ENCODE data around the gene CLOCK. TPM values are rescaled to one million over a fixed set of nuclear protein-coding genes. Genes with fewer than 3 reads are reported as not detected.
"Not testable (repeated sequence)": the region's sequence is repeated elsewhere in the genome, so short reads cannot be mapped to it uniquely, and the experiment has no call there.

CLOCK gene
- total RNA-seq, result 10 to 100 TPM; 10.2 to 39.6 (median 22.2) TPM

GRCh38 chr4:55546756-55547465 lies at the start of gene CLOCK:
Gene CLOCK (minus strand): TSS chr4:55546909. CDS start chr4:55482785, 64,124 bp downstream.
- 0 to 1% methylated on average over 13 to 23 of the region's 71 CpGs for WGBS, 2 donors
- TF ChIP-seq CTCF (IDR thresholded peaks at IDR 0.05) (peak; percentile 27 to 86 (median 80)), POLR2AphosphoS5 (IDR thresholded peaks at IDR 0.05) (peak; percentile 50 to 58), EP300 (IDR thresholded peaks at IDR 0.05) (no peak), POLR2A (IDR thresholded peaks at IDR 0.05) (peak in 3 of 4 donors; percentile 36 to 75 (median 65))
- Histone ChIP-seq H3K4me3 (peak within 1 kb of the TSS; percentile 90 to 98 (median 90)), H3K4me1 (peaks cover 12 to 26% (median 15%) of the 10 kb centered on the region in 4 donors), H3K36me3 (no peaks in the 10 kb centered on the region), H3K27me3 (no peaks in the 10 kb centered on the region), H3K9me3 (no peaks in the 10 kb centered on the region), H3K27ac (peak within 1 kb of the TSS; percentile 98 to 100 (median 99))
- DNase-seq (peak; percentile 84 to 96), ATAC-seq (ENCODE audit: low FRiP score in 2 of 2) (peak; percentile 93 to 94)

- no peaks in the 10 kb centered on the region for H3K4me1 ChIP-seq
- ATAC-seq (ENCODE audit: low FRiP score in 2 of 2), result no peak
- TF ChIP-seq POLR2A (IDR thresholded peaks at IDR 0.05) (no peak), EP300 (IDR thresholded peaks at IDR 0.05) (no peak), CTCF (IDR thresholded peaks at IDR 0.05) (no peak), POLR2AphosphoS5 (IDR thresholded peaks at IDR 0.05) (no peak)
- peak in 1 of 2 donors; percentile 76 for DNase-seq
- H3K27me3 ChIP-seq, result no peaks in the 10 kb centered on the region
- H3K9me3 ChIP-seq, result peaks cover 0 to 5% (median 2%) of the 10 kb centered on the region in 4 donors
- H3K4me3 ChIP-seq, result no peak within 1 kb of the TSS
- no peak within 1 kb of the TSS for H3K27ac ChIP-seq
- 92 to 95% methylated on average over 8 to 24 of the region's 24 CpGs for WGBS, 2 donors
- no peaks in the 10 kb centered on the region for H3K36me3 ChIP-seq
Observed at GRCh38 chr4:55592014-55592413, 45.3 kb upstream of the CLOCK start, which contains the start of gene PDCL2. Gene PDCL2 (minus strand): TSS chr4:55592245. CDS start chr4:55592109, 136 bp downstream.

GRCh38 chr4:55588160-55588559 lies 41.5 kb upstream of the CLOCK start:
- DNase-seq (no peak), ATAC-seq (ENCODE audit: low FRiP score in 2 of 2) (no peak)
- no peaks in the 10 kb centered on the region for H3K4me1 ChIP-seq
- no peaks in the 10 kb centered on the region for H3K36me3 ChIP-seq
- TF ChIP-seq POLR2AphosphoS5 (IDR thresholded peaks at IDR 0.05), result no peak
- no peak for TF ChIP-seq CTCF (IDR thresholded peaks at IDR 0.05)
- TF ChIP-seq POLR2A (IDR thresholded peaks at IDR 0.05), result no peak
- TF ChIP-seq EP300 (IDR thresholded peaks at IDR 0.05), result no peak
- no peaks in the 10 kb centered on the region for H3K27me3 ChIP-seq
- H3K4me3 ChIP-seq, result no peak overlapping the region
- WGBS, 2 donors, result 50 to 72% methylated on average over 2 of the region's 2 CpGs
- peaks cover 0 to 5% (median 2%) of the 10 kb centered on the region in 4 donors for H3K9me3 ChIP-seq
- H3K27ac ChIP-seq, result no peak overlapping the region

- 83 to 100% methylated on average over 1 to 2 of the region's 2 CpGs for WGBS, 2 donors
- DNase-seq; ATAC-seq (ENCODE audit: low FRiP score in 2 of 2); H3K9me3 ChIP-seq; H3K4me3 ChIP-seq; H3K27me3 ChIP-seq; H3K36me3 ChIP-seq; H3K27ac ChIP-seq; H3K4me1 ChIP-seq: not testable (repeated sequence)
Observed at GRCh38 chr4:55582773-55583172, 36.1 kb upstream of the CLOCK start.

- no peak for DNase-seq
- no peak for TF ChIP-seq CTCF (IDR thresholded peaks at IDR 0.05)
- no peak for TF ChIP-seq POLR2A (IDR thresholded peaks at IDR 0.05)
- no peak for TF ChIP-seq EP300 (IDR thresholded peaks at IDR 0.05)
- TF ChIP-seq POLR2AphosphoS5 (IDR thresholded peaks at IDR 0.05), result no peak
- H3K4me3 ChIP-seq, result no peak overlapping the region
- H3K9me3 ChIP-seq, result peaks cover 7 to 20% (median 11%) of the 10 kb centered on the region in 4 donors
- no peak overlapping the region for H3K27ac ChIP-seq
- H3K36me3 ChIP-seq, result no peaks in the 10 kb centered on the region
- H3K4me1 ChIP-seq, result no peaks in the 10 kb centered on the region
- ATAC-seq (ENCODE audit: low FRiP score in 2 of 2), result no peak
- H3K27me3 ChIP-seq, result no peaks in the 10 kb centered on the region
Observed at GRCh38 chr4:55578341-55579010, 31.8 kb upstream of the CLOCK start.

Data from upper lobe of left lung (tissue), 6 donors.